Measurements from ENCODE around the gene CLDN19. TPM values are rescaled to one million over a fixed set of nuclear protein-coding genes. Genes with fewer than 3 reads are reported as not detected.

CLDN19 gene
- not detected in 2 replicates for total RNA-seq

GRCh38 chr1:42739753-42740700 is at the start of gene CLDN19:
Gene CLDN19, minus strand, starts transcription at chr1:42740236. Its CDS starts 173 bp downstream, at chr1:42740063.

GRCh38 chr1:42784946-42785693 is 45.1 kb upstream of the CLDN19 start, which contains the start of gene TMEM269:
Gene TMEM269, plus strand, starts transcription at chr1:42784991. Its CDS starts 4,903 bp downstream, at chr1:42789894.

GRCh38 chr1:42766741-42767509 is 26.9 kb upstream of the CLDN19 start, which contains the start of the genes C1orf50 and P3H1:
Gene C1orf50, plus strand, starts transcription at chr1:42767249. Its CDS starts 63 bp downstream, at chr1:42767312.
Gene P3H1, minus strand, starts transcription at chr1:42767028. Its CDS starts 57 bp downstream, at chr1:42766971.

Other genes with a start within 250 kb of the CLDN19 start
- 18.7 and 22.4 TPM in 2 replicates for gene PPIH, start 81.8 kb downstream of the CLDN19 start, total RNA-seq
- gene YBX1, start 57.8 kb downstream of the CLDN19 start, total RNA-seq = 516 and 899 TPM in 2 replicates
- 348 and 453 TPM in 2 replicates for gene P3H1, start 26.8 kb upstream of the CLDN19 start, total RNA-seq
- 2.7 and 3.7 TPM in 2 replicates for gene C1orf50, start 27.0 kb upstream of the CLDN19 start, total RNA-seq
- gene TMEM269, start 44.8 kb upstream of the CLDN19 start, total RNA-seq = not detected in 2 replicates
- 13.0 and 14.0 TPM in 2 replicates for gene ERMAP, start 76.9 kb upstream of the CLDN19 start, total RNA-seq
- 5.9 and 9.5 TPM in 2 replicates for gene SVBP, start 77.2 kb upstream of the CLDN19 start, total RNA-seq
- gene ZNF691, start 106.4 kb upstream of the CLDN19 start, total RNA-seq = 8.6 and 9.2 TPM in 2 replicates
- gene SLC2A1, start 218.6 kb upstream of the CLDN19 start, total RNA-seq = 271 and 519 TPM in 2 replicates